Measurements from ENCODE around the gene H2AZ2.
A peak's percentile ranks its signal among the peaks of the same experiment; 100 is the strongest.
"Not testable (repeated sequence)": the region's sequence is repeated elsewhere in the genome, so short reads cannot be mapped to it uniquely, and the experiment has no call there.

Gene H2AZ2

GRCh38 chr7:44814919-44815318 lies 33.0 kb downstream of the H2AZ2 start:
- DNase-seq (ENCODE audit: low spot score) = no peak

GRCh38 chr7:44811571-44811970 lies 36.3 kb downstream of the H2AZ2 start:
- DNase-seq (ENCODE audit: low spot score) = no peak

DNA sequence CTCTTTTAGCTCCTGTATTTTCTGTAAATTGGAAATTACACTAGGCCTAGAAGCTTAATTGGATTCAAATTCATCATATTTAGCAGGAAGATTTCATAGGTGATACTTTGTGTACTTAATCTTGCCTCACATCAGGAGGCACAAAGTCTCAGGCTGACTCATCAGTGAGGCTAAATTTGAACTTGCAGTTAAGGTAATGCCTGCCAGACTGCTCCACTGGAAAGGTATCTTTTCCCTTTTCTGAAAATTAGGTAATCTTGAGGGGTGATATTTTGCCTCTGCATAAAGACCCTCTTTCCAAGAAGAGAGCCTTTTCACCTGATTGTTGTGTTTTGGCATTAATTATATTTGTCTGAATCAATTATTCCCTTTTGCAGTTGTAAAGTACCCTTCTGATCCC lies 36.8 kb downstream of the H2AZ2 start:
- no peak for DNase-seq (ENCODE audit: low spot score)

DNA sequence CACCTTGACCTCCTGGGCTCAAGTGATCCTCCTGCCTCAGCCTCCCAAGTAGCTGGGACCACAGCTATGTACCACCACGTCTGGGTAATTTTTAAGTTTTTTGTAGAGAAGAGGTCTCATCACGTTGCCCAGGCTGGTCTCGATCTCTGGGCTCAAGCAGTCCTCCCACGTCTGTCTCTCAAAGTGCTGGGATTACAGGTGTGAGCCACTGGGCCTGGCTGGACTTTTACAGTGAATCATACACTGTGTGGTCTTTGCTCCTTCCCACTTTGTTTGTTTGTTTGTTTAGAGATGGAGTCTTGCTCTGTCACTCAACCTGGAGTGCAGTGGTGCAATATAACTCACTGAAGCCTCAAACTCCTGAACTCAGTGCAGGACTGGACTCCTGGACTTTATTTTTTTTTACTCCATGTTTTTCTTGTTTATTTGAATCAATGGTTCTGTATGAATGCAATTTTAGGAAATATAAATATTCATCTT lies 38.9 kb downstream of the H2AZ2 start:
- DNase-seq (ENCODE audit: low spot score) = no peak

DNA sequence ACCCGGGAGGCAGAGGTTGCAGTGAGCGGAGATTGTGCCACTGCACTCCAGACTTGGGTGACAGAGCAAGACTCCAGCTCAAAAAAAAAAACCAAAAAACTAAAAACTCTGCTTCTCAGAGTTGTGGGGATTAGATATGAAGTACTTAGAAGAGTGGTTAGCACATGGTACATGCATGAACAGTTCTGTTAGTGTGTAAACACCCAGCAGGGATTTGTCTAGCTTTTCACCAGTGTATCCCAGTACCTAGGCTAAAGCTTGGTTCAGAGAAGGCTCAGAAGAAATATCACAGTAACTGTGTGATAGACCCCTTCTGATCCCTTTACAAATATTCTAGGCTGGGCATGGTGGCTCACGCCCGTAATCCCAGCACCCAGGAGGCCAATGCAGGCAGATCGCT lies 41.9 kb downstream of the H2AZ2 start:
- no peak for DNase-seq (ENCODE audit: low spot score)

DNA sequence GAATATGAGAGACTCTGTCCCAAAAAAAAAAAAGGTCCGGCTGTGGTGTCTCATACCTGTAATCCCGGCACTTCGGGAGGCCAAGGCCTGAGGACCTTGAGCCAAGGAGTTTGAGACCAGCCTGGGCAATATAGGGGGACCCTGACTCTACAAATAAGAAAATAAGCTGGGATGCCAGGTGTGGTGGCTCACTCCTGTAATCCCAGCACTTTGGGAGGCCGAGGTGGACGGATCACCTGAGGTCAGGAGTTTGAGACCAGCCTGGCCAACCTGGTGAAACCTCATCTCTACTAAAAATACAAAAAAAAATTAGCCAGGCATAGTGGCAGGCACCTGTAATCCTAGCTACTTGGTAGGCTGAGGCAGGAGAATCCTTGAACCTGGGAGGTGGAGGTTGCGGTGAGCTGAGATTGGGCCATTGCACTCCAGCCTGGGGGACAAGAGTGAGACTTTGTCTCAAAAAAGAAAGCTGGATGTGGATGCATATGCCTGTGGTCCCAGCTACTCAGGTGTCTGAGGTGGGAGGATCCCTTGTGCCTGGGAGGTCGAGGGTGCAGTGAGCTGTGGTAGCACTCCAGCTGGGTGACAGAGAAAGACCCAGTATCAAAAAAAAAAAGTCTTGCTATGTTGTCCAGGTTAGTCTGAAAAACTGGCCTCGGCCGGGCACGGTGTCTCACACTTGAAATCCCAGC lies 43.9 kb downstream of the H2AZ2 start:
- DNase-seq (ENCODE audit: low spot score) = not testable (repeated sequence)

GRCh38 chr7:44802418-44803025 lies 45.4 kb downstream of the H2AZ2 start:
- DNase-seq (ENCODE audit: low spot score) = no peak

DNA sequence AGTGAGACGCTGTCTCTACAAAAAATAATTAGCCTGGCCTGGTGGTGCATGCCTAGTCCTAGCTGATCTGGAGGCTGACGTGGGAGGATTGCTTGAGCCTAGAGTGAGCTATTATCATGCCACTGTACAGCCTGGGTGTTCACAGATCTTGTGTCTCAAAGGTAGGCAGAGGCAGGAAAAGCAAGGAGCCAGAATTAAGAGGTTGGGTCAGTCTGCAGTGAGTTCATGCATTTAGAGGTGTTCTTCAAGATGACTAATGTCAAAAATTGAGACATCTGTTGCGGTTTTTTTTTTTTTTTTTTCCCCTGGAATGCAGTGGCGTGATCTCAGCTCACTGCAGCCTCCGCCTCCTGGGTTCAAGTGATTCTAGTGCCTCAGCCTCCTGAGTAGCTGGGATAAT lies 46.0 kb downstream of the H2AZ2 start:
- DNase-seq (ENCODE audit: low spot score) = no peak

GRCh38 chr7:44799939-44800338 lies 47.9 kb downstream of the H2AZ2 start:
- DNase-seq (ENCODE audit: low spot score) = no peak

- DNase-seq (ENCODE audit: low spot score) = no peak
These were observed 49.1 kb downstream of the H2AZ2 start for GRCh38 chr7:44798649-44799305.

DNA sequence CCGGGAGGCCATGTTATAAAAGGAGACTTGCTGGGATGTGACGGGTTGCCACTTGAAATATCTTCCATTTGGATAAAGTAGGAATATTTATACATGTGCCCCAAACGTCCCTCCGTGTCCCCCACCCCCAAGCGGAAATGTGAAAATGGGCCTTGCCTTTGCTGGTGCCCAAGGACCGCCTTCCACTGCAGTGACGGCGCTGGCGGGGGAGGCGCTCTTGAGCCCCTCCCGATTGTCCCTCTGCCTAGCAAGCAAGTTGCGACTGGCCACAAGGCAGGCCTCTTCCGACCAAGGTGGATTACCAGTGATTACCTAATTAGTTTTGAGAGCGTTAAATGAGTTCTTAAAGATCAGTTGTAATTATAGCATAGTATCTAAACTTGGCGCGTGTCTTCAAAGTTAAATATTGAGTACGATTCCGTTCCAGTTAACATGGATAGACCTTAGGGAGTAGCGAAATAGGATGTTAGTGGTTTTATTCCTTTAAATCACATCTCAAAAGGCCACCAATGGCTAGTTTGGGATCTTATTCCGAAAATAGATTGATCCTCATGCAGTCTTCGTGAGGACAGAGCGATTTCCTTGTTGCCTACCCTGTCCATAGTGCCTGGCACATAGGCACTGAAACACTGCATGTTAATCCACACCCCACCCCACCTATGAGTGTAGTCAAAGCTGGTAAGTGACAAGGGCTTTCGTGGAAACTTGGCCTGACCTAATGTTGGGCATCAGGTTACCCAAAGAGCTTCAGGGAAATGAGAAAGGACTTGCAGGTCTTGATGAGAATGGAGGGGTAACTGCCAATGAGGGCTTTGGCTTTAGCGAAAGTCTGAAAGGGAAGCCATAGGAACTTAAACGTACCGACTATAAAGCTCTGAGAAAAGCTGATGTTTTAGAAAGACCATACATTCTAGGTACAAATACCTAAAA lies 50.3 kb downstream of the H2AZ2 start:
- DNase-seq (ENCODE audit: low spot score) = peak; percentile 77

- peak; percentile 100 for DNase-seq (ENCODE audit: low spot score)
These were observed 51.2 kb downstream of the H2AZ2 start, which contains the start of gene PPIA for GRCh38 chr7:44796504-44797328. Gene PPIA, plus strand, starts transcription at chr7:44796681. Its CDS starts 44 bp downstream, at chr7:44796725.

DNA sequence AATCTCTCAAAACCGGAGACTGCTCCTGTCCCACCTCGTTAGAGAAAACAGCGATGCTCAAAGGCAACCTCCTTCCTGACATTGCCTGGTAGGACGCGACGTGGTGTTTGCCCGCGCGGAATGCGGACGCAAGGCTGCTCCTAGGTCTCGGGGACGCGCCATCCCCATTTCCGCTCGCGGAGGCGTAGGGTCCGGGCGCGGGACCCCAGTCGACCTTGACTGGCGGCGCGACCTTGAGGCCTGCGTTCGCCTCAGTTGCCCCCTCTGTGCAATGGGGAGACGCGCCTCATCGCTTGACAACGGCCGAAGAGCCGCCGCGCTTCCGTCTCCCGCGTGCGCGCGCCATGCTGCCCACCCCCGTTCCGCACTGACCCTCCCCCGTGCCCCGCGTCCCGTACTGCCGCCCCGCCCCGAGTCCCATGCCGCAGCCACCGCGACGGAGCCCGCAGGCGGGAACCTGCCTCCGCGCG lies 51.8 kb downstream of the H2AZ2 start:
- peak; percentile 62 for DNase-seq (ENCODE audit: low spot score)

- no peak for DNase-seq (ENCODE audit: low spot score)
These were observed 53.6 kb downstream of the H2AZ2 start for GRCh38 chr7:44794331-44794730.

DNA sequence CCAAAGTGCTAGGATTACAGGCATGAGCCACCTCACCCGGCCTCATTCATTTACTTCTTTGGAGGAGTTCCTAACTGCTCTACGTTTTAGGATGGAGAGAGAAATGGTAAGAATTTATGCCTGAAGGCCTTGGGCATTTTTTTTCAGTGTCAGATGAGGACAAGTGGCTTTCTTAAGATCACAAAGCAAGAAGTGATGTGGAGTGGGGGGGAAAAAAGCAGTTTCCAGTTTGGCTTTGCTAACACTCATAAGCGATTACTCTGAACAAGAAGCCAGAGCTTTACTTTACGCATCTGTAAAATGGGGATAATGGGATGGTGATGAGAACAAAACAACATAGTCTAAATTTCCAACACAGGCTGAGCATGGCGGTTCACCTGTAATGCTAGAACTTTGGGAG lies 54.0 kb downstream of the H2AZ2 start:
- no peak for DNase-seq (ENCODE audit: low spot score)

DNA sequence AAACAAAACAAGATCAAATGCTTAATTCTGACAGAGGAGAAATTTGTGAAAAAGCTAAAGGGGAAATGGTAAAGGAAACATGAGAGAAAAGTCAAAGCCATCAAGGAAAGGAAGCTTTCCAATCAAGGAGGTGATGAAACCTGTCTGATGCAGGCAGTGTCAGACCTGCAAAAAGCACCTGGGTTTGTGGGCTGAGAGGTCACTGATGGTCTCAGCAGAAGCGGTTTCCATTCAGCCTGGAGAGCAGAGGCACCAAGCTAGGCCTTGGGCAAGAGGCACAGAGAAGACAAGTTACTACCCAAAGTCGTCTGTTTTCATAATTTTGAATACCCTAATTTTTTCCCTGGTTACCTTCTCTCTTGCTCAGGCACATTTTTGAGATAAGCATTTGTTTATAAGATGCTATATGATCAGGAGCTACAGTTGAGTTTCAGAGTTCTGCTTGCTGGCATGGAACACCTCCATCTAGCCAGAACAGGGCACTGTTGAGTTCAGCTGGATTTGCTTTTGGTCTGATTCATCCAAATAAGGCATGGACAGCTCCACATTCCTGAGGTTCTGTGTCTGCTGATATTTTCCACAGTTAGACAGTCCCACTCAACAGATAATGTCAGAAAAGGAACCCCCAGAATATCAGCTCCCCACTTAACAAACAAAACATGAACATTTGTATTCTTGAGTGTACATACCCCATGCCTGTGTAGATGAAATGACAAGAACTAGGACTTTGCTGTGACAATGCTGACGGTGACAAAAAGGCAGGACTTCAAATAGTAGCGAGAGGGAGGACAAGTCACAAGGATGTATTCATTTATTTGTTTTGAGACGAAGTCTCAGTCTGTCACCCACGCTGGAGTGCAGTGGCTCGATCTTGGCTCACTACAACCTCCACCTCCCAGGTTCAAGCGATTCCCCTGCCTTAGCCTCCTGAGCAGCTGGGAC lies 56.3 kb downstream of the H2AZ2 start:
- no peak for DNase-seq (ENCODE audit: low spot score)

DNA sequence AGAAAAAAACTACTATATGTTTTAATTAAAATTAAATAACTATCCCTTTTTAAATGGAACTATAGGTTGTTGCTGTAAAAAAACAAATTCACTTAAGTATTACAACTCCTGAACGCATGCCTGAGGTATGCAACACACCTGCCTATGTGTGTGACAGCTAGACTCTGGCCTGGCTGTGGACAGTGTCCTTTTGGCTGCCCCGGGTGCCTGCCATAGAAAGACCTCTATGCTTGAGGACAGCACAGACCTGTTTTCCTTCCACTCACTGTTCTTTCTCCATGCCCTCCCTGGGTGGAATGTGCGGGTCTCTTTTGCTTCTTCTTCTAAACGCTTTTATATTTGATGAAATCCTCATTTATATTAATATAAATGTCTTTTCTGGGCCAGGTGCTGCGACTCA lies 57.9 kb downstream of the H2AZ2 start:
- DNase-seq (ENCODE audit: low spot score) = no peak

GRCh38 chr7:44787762-44788161 lies 60.1 kb downstream of the H2AZ2 start:
- no peak for DNase-seq (ENCODE audit: low spot score)

DNA sequence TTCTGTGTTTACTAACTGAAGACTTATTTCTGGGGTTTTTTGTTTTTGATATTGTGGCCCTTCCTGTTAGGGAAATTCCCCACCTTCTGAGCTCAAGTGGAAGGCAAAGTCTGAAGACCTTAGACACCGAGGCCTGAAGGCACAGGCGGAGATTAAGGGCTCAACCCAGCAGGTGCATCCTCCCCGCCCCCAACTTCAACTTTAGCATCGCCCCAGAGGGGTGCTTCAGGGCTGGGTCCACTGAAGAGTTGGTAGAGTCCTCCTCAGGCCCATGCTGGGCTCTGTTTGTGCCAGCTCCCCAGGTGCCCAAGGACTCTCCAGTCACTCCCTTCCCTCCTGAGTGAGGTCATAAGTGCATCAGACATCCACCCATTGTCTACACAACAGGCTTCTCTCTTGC lies 60.8 kb downstream of the H2AZ2 start:
- DNase-seq (ENCODE audit: low spot score) = no peak

- not testable (repeated sequence) for DNase-seq (ENCODE audit: low spot score)
These were observed 62.7 kb downstream of the H2AZ2 start for GRCh38 chr7:44785218-44785617.

Measured in germinal center (tissue), 1 donor.